HG03520 (cell line): ENCODE measurements around the gene CFAP46.
"Not testable (repeated sequence)": the region's sequence is repeated elsewhere in the genome, so short reads cannot be mapped to it uniquely, and the experiment has no call there.

Experiments used
- ATAC-seq: cut with Tn5 transposase; IDR thresholded peaks from one replicate; pipeline ENCODE4 v1.9.1; 2021; ENCODE audit warnings: mild to moderate bottlenecking, moderate library complexity; ENCODE audit not compliant: unreplicated experiment

The CFAP46 gene

GRCh38 chr10:132904814-132905649 is 37.3 kb downstream of the CFAP46 start:
- no peak for ATAC-seq

- ATAC-seq, result no peak
Measured at GRCh38 chr10:132904181-132904813, 38.1 kb downstream of the CFAP46 start.

- ATAC-seq, result not testable (repeated sequence)
Measured at GRCh38 chr10:132902656-132903575, 39.5 kb downstream of the CFAP46 start.

- ATAC-seq, result no peak
Measured at GRCh38 chr10:132901351-132901750, 41.0 kb downstream of the CFAP46 start.

- no peak for ATAC-seq
Measured at GRCh38 chr10:132900211-132900756, 42.1 kb downstream of the CFAP46 start.

- ATAC-seq, result no peak
Measured at GRCh38 chr10:132899751-132900065, 42.7 kb downstream of the CFAP46 start.

GRCh38 chr10:132899054-132899750 is 43.2 kb downstream of the CFAP46 start:
- no peak for ATAC-seq

- ATAC-seq, result no peak
Measured at GRCh38 chr10:132898391-132899053, 43.8 kb downstream of the CFAP46 start.

GRCh38 chr10:132897516-132898381 is 44.6 kb downstream of the CFAP46 start:
- ATAC-seq, result no peak

GRCh38 chr10:132893786-132894185 is 48.6 kb downstream of the CFAP46 start:
- ATAC-seq, result not testable (repeated sequence)

GRCh38 chr10:132893090-132893489 is 49.3 kb downstream of the CFAP46 start:
- ATAC-seq, result no peak

- ATAC-seq, result no peak
Measured at GRCh38 chr10:132892004-132892403, 50.4 kb downstream of the CFAP46 start.

GRCh38 chr10:132891368-132891767 is 51.0 kb downstream of the CFAP46 start:
- no peak for ATAC-seq

- ATAC-seq, result no peak
Measured at GRCh38 chr10:132890301-132890700, 52.1 kb downstream of the CFAP46 start.

- no peak for ATAC-seq
Measured at GRCh38 chr10:132889556-132889955, 52.8 kb downstream of the CFAP46 start.

- no peak for ATAC-seq
Measured at GRCh38 chr10:132888898-132889490, 53.4 kb downstream of the CFAP46 start.

GRCh38 chr10:132888446-132888845 is 53.9 kb downstream of the CFAP46 start:
- not testable (repeated sequence) for ATAC-seq

GRCh38 chr10:132886211-132887099 is 55.9 kb downstream of the CFAP46 start:
- no peak for ATAC-seq
